T-helper 2 cell (primary cell): Measurements from ENCODE around the gene FAIM.
"Not testable (repeated sequence)": the region's sequence is repeated elsewhere in the genome, so short reads cannot be mapped to it uniquely, and the experiment has no call there.

Experiments used
- DNase-seq, 5 experiments: peaks; one replicate each; pipeline versions ENCODE4 v3.0.0 to v3.0.0-alpha.2; 2012 to 2022

Gene FAIM

GRCh38 chr3:138680974-138681373 lies 72.4 kb downstream of the FAIM start:
- not testable (repeated sequence) for DNase-seq

- no peak for DNase-seq
These were observed 73.1 kb downstream of the FAIM start for GRCh38 chr3:138681463-138682220.

DNA sequence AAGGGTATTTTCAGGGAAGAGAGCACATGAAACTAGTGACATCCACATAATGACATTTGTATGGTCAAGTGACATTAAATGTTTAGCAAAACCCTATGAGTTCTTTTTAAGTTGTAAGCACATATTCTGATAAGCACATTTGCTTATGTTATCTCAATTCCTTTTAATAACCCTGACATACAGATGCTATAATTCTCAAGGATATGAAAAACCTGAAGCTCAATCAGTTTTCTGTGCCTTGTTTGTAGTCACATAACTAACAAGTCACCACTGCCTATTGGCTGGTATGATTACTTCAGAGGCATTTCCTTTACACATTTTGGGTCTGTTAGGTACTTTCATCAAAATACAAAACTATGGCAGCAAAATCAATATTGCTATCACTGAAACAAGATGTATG lies 74.1 kb downstream of the FAIM start:
- no peak for DNase-seq
